Naive B cell (primary cell): Measurements from ENCODE around the gene MEGF6. TPM values are rescaled to one million over a fixed set of nuclear protein-coding genes. Genes with fewer than 3 reads are reported as not detected.
"Not testable (repeated sequence)": the region's sequence is repeated elsewhere in the genome, so short reads cannot be mapped to it uniquely, and the experiment has no call there.

Experiments used
- ATAC-seq, 2 donors: fragments of 150-1000 bp; cut with Tn5 transposase; 2 replicates each; pipeline ENCODE4 v1.10.0; 2021; ENCODE audit warnings: low read depth in 2 of 2, mild to moderate bottlenecking in 2 of 2, moderate library complexity in 2 of 2
- DNase-seq: peaks from one replicate; pipeline ENCODE4 v3.0.0; 2022
- H3K27ac Mint-ChIP-seq, 6 donors: one replicate each; pipeline ENCODE4 v1.8.0; 2020 to 2022; ENCODE audit warnings: mild to moderate bottlenecking in 6 of 6, mixed read lengths in 6 of 6, moderate library complexity in 5 of 6, inconsistent platforms in 2 of 6
- H3K27me3 Mint-ChIP-seq, 3 donors: one replicate each; pipeline ENCODE4 v1.8.0; 2021 to 2022; ENCODE audit warnings: mixed read lengths in 3 of 3, mild to moderate bottlenecking in 1 of 3
- H3K36me3 Mint-ChIP-seq, 2 donors: one replicate each; pipeline ENCODE4 v1.8.0; 2020 to 2022; ENCODE audit warnings: mixed read lengths in 2 of 2, inconsistent platforms in 1 of 2, mild to moderate bottlenecking in 1 of 2
- H3K4me1 Mint-ChIP-seq, 3 donors: one replicate each; pipeline ENCODE4 v1.8.0; 2020 to 2022; ENCODE audit warnings: mixed read lengths in 3 of 3, inconsistent platforms in 1 of 3, mild to moderate bottlenecking in 1 of 3, moderate library complexity in 1 of 3
- H3K4me3 Mint-ChIP-seq, 8 donors: one replicate each; pipeline ENCODE4 v1.8.0; 2020 to 2022; ENCODE audit warnings: mild to moderate bottlenecking in 8 of 8, mixed read lengths in 8 of 8, moderate library complexity in 8 of 8, inconsistent platforms in 2 of 8
- H3K9me3 Mint-ChIP-seq, 7 donors: one replicate each; pipeline ENCODE4 v1.8.0; 2020 to 2022; ENCODE audit warnings: mixed read lengths in 7 of 7, mild to moderate bottlenecking in 5 of 7, inconsistent platforms in 2 of 7, moderate library complexity in 1 of 7
- polyA plus RNA-seq, 6 donors: library from polyadenylated mRNA; unstranded; fragments of 300-500 nt; fragmentation: Illumina TruSeq; gene quantifications; one replicate each; pipeline ENCODE4 v1.2.3, GENCODE V29; 2021; ENCODE audit warnings: low read depth in 6 of 6

The MEGF6 gene
- polyA plus RNA-seq, 6 donors from 2014 or later, result 3.1 to 8.8 (median 4.3) TPM; not detected in 1

DNA sequence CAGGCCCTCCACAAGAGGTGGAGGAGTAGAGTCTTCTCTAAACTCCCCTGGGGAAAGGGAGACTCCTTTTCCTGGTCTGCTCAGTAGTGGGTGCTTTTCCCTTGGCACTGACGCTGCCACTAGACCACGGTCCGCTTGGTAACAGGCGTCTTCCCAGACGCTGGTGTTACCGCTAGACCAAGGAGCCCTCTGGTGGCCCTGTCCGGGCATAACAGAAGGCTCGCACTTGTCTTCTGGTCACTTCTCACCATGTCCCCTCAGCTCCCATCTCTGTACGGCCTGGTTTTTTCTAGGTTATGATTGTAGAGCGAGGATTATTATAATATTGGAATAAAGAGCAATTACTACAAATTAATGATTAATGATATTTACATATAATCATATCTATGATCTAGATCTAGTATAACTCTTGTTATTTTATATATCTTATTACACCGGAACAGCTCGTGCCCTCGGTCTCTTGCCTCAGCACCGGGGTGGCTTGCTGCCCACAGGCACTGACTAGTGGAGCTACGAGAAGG is 9.9 kb upstream of the MEGF6 start:
- not testable (repeated sequence) for H3K36me3 Mint-ChIP-seq, ATAC-seq, DNase-seq, H3K9me3 Mint-ChIP-seq, H3K27me3 Mint-ChIP-seq
- H3K4me3 Mint-ChIP-seq, result peak overlapping the region in 4 of 8 donors; percentile 29 to 100 (median 35)
- peak overlapping the region in 1 of 6 donors; percentile 29 for H3K27ac Mint-ChIP-seq
- H3K4me1 Mint-ChIP-seq, result peaks cover 37 to 57% (median 54%) of the 10 kb centered on the region in 3 donors

DNA sequence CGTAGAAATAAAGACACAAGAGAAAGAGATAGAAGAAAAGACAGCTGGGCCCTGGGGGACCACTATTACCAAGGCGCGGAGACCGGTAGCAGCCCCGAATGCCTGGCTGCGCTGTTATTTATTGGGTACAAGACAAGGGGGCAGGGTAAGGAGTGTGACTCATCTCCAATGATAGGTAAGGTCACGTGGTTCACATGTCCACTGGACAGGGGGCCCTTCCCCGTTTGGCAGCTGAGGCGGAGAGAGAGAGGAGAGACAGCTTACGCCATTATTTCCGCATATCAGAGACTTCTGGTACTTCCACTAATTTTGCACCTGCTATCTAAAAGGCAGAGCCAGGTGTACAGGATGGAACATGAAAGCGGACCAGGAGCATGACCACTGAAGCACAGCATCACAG is 9.4 kb upstream of the MEGF6 start:
- H3K9me3 Mint-ChIP-seq, result no peaks in the 10 kb centered on the region
- H3K27me3 Mint-ChIP-seq, result peaks cover 0 to 6% (median 0%) of the 10 kb centered on the region in 3 donors
- H3K27ac Mint-ChIP-seq, result peak overlapping the region in 2 of 6 donors; percentile 29 to 68
- peaks cover 0 to 7% of the 10 kb centered on the region in 2 donors for H3K36me3 Mint-ChIP-seq
- no peak for ATAC-seq
- DNase-seq, result no peak
- H3K4me3 Mint-ChIP-seq, result peak overlapping the region in 2 of 8 donors; percentile 61 to 100
- H3K4me1 Mint-ChIP-seq, result peaks cover 35 to 52% (median 49%) of the 10 kb centered on the region in 3 donors

DNA sequence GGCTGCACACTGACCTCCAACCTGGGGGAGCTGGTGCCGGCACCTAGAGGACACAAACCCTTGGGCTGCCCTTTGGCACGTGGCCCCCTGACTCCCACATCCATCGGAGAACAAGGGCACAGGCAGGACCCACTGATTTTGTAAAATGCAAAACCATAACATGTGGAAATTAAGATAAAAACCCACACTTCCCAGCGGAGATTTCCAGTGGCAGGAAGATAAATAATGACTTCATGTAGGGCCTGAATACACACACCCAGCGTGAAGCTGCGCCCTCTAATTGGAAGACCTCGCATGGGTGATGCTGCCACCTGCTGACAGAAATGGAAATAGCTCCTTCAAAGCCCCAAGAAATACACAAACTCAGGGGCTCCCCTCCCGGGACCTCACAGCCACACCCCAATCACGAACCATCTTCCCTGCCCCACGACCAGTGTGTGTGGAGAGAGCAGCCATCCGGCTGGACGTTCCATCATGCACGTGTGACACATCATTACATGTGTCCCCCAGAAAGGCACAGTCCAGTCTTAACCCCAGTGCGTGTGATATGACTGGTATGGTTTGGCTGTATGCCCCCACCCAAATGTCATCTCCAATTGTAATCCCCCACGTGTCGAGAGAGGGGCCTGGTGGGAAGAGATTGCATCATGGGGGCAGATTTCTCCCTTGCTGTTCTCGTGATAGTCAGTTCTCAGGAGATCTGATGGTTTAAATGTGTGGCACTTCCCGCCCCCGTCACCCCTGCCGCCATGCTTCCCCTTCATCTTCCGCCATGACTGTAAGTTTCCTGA is 7.8 kb upstream of the MEGF6 start:
- peak overlapping the region in 2 of 6 donors; percentile 5 to 48 for H3K27ac Mint-ChIP-seq
- peak overlapping the region in 2 of 8 donors; percentile 10 to 53 for H3K4me3 Mint-ChIP-seq
- no peaks in the 10 kb centered on the region for H3K36me3 Mint-ChIP-seq
- no peaks in the 10 kb centered on the region for H3K9me3 Mint-ChIP-seq
- DNase-seq, result peak; percentile 74
- peaks cover 28 to 41% (median 40%) of the 10 kb centered on the region in 3 donors for H3K4me1 Mint-ChIP-seq
- H3K27me3 Mint-ChIP-seq, result peaks cover under 1 to 16% (median 8%) of the 10 kb centered on the region in 3 donors
- peak; percentile 95 for ATAC-seq

DNA sequence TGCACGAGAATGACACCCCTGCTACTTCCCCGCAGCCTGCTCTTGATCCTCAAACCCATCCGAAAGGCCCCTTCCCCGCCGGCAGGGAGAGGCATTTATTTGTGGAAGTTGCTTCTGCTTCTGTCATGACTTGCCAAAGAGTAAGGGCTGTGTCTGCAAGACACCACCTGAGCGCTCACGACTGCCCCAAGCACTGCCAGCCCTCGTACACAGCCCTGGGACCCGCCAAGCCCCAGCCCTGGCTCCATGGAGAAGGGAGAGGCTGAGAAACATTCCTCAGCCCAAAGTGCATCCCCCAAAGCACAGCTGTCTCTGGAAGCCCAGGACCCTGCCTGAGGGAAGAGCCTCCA is 7.2 kb upstream of the MEGF6 start:
- DNase-seq, result no peak
- H3K27ac Mint-ChIP-seq, result no peak overlapping the region
- H3K27me3 Mint-ChIP-seq, result peaks cover 7 to 22% (median 8%) of the 10 kb centered on the region in 3 donors
- no peak overlapping the region for H3K4me3 Mint-ChIP-seq
- H3K36me3 Mint-ChIP-seq, result no peaks in the 10 kb centered on the region
- no peaks in the 10 kb centered on the region for H3K9me3 Mint-ChIP-seq
- peaks cover 22 to 36% (median 35%) of the 10 kb centered on the region in 3 donors for H3K4me1 Mint-ChIP-seq
- ATAC-seq, result no peak

DNA sequence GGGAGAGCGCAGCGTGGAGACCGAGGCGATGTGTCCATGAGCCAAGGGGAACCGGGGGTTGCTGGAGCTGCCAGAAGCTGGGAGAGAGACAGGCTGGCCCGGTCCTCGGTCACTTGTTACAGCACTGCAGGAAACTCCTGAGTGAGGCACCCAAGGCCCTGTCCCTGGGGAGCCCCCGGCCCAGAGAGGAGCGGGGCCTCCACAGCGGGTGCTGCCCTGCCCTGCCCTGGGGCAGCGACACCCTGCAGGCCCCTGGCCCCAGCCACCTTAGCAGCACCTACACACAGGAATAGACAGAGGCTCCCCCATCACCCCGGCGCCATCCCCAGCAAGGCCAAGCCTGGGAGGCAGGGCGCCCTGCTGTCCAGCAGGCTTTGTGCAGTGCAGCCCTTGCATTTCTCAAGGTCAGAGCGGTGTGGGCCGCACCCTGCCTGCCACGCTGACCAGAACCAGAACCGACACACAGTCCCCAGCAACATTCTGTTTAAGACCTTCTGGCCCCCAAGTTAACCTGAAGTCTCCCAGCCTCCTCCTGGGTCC is 6.6 kb upstream of the MEGF6 start:
- ATAC-seq (no peak), DNase-seq (no peak)
- H3K4me3 Mint-ChIP-seq, result no peak overlapping the region
- H3K36me3 Mint-ChIP-seq, result no peaks in the 10 kb centered on the region
- H3K27ac Mint-ChIP-seq, result no peak overlapping the region
- peaks cover 8 to 22% (median 12%) of the 10 kb centered on the region in 3 donors for H3K27me3 Mint-ChIP-seq
- peaks cover 16 to 30% (median 29%) of the 10 kb centered on the region in 3 donors for H3K4me1 Mint-ChIP-seq
- no peaks in the 10 kb centered on the region for H3K9me3 Mint-ChIP-seq

DNA sequence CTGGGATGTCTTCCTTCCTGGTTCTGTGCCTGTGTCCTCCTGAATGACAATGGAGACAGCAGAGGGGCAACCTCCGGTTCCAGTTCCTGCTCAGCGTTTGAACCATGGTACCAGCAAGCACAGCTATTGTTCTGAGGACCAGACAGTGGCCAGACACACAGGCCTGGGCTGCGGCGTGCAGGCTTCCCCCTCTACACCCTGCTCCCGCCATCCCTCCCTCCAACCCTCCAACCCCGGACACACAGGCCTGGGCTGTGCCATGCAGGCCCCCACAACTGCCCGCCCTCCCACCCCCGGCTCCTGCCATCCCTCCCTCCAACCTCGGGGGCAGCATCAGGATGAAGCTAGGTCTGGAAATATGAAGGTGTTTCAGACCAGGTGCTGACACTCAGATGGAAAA is 5.6 kb upstream of the MEGF6 start:
- DNase-seq (no peak), ATAC-seq (no peak)
- Mint-ChIP-seq H3K27me3 (peaks cover 8 to 26% (median 12%) of the 10 kb centered on the region in 3 donors), H3K4me1 (peaks cover 16 to 28% (median 25%) of the 10 kb centered on the region in 3 donors), H3K4me3 (no peak overlapping the region), H3K9me3 (no peaks in the 10 kb centered on the region), H3K27ac (no peak overlapping the region), H3K36me3 (no peaks in the 10 kb centered on the region)

DNA sequence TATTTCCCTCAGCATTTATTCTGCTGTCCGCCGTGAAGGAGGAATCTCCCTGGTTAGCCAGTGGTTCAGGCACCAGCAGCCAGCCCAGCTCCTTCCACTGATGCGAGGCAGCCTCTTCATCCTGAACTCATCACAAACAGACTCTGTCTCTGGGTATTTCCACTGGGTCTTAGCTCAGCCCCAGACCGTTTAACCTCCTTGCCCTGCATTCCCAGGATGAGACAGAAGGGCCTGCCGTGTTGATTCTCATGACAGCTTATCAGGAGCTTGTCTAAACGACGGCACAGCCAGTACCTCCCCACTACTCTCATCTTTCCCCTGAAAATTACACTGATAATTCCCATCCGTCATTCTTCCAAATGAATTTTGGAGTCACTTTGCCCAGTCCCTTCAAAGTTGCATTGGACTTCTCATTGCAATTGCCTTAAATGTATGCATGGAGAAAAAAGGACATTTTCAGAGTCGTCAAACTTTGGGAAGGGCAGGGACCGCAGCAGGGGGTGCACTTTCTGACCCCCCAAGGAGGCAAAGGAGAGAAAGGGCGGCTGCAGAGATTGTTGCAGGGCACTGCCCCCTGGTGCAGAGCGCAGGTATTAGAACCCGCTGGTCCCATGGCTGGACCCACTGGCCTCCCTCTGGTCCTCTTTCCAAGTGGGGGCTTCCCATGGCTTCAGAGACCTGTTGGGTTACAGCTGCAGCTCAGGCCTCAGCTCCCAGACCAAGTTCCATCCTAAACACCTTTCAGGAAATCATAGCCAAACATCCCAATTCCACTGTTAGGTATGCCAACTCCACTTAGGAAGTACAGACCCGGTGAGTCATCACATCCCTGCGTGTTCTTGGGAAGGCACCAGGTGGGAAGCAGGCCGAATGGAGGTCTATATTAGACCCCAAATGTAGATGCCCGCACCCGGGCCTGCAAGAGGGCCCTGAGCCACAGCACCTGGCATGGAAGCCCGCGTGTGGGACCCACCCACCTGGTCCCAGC is 3.7 kb upstream of the MEGF6 start:
- Mint-ChIP-seq H3K9me3 (no peaks in the 10 kb centered on the region), H3K27me3 (peaks cover 12 to 36% (median 18%) of the 10 kb centered on the region in 3 donors), H3K27ac (no peak overlapping the region), H3K36me3 (no peaks in the 10 kb centered on the region), H3K4me3 (peak overlapping the region in 1 of 8 donors; percentile 20), H3K4me1 (peaks cover 19 to 28% (median 25%) of the 10 kb centered on the region in 3 donors)
- DNase-seq (no peak), ATAC-seq (no peak)

DNA sequence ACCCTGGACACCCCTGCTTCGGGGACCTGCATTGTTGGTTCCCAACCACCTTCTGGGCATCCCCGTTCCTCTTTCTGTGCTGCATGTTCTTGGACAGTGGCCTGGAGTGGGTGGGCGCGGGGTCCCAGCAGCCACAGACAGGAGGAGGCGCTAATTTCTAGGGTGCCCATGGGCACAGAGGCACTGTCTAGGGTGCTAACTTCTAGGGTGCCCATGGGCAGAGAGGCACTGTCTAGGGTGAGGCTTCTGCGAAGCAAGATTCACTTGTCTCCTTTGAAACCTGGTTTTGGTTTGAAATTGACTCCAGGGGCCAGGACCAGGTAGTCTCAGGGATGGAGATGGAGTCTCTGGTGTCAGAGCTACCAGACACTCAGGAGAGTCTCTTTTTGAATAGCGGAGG is 815 bp upstream of the MEGF6 start:
- Mint-ChIP-seq H3K9me3 (no peaks in the 10 kb centered on the region), H3K27me3 (peaks cover 12 to 52% (median 18%) of the 10 kb centered on the region in 3 donors), H3K36me3 (no peaks in the 10 kb centered on the region), H3K4me1 (peaks cover 10 to 17% (median 12%) of the 10 kb centered on the region in 3 donors), H3K27ac (peak overlapping the region in 1 of 6 donors; percentile 90), H3K4me3 (peak overlapping the region; percentile 38 to 86 (median 82))
- no peak for DNase-seq
- ATAC-seq, result no peak

DNA sequence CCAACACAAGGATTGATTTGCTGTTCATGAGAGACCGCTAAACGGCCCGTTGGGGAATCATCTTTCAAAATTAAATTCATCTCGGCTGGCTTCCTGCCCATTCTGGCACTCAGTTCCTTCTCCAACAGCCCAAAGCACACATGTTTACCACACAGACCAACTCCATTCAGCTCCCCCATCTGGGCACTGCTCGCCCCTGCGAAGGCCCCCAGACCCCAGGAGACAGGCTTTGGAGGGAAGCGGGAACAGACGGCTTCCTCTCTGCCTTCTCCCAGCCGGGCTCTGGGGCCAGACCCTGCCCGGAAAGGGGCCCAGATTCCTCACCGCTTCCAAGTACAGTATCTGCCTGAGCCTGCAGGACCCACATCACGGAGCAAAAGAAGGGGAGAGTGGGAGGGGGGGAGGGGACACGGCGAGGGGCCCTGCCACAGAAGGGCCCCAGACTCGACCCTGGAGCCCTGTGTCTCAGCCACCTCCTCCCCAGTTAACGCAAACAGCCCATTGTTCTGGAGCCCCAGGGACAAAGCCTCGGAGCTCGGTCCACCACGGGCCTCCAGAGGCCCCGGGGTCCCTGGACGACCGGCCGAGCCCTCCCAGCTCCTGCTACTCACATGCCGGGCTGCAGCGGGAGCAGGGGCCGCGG is 660 bp downstream of the MEGF6 start:
- Mint-ChIP-seq H3K27me3 (peaks cover 12 to 46% (median 18%) of the 10 kb centered on the region in 3 donors), H3K4me3 (peak overlapping the region in 7 of 8 donors; percentile 59 to 86 (median 78)), H3K9me3 (no peaks in the 10 kb centered on the region), H3K4me1 (peaks cover 10 to 17% (median 12%) of the 10 kb centered on the region in 3 donors), H3K27ac (peak overlapping the region in 2 of 6 donors; percentile 39 to 78), H3K36me3 (no peaks in the 10 kb centered on the region)
- ATAC-seq (peak in 1 of 2 donors; percentile 21), DNase-seq (no peak)

DNA sequence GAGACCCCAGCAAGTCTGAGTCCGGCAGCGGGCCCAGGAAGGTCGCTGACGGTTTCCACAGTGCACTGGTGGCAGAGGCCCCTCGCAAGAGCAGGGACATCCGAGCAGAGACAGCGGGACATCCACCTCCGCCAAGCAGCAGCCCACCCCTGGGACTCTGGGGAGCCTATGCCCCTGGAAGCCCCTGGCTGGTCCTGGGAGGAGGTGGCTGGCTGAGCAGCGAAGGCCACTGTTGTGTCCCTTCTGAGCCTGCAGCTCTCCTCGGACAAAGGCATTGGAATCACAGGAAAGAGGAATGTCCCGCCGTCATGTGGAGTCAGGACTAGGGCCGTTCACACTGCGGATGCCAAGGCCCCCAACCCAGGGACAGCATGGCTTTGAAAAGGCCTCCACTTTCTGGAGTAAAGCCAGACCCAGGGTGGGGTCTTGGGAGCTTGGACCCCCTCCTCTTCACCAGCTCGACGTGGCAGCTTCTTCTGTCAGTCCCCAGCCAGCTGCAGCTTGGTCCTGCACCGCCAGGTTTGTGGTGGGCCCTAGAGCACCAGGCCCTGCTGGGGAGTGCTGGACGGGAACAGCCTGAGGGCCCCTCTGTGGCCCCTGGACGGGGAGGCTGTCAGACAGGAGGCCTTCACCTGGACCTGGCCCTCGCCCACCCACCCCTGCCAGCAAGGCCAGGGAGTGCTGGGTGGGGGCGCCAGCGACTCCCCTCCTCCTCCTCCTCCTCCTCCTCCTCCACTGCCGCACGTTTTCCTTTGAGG is 1.4 kb downstream of the MEGF6 start:
- DNase-seq (no peak), ATAC-seq (no peak)
- Mint-ChIP-seq H3K4me3 (peak overlapping the region in 6 of 8 donors; percentile 70 to 86 (median 80)), H3K27me3 (peaks cover 8 to 40% (median 18%) of the 10 kb centered on the region in 3 donors), H3K9me3 (no peaks in the 10 kb centered on the region), H3K36me3 (no peaks in the 10 kb centered on the region), H3K27ac (no peak overlapping the region), H3K4me1 (peaks cover 10 to 17% (median 12%) of the 10 kb centered on the region in 3 donors)

DNA sequence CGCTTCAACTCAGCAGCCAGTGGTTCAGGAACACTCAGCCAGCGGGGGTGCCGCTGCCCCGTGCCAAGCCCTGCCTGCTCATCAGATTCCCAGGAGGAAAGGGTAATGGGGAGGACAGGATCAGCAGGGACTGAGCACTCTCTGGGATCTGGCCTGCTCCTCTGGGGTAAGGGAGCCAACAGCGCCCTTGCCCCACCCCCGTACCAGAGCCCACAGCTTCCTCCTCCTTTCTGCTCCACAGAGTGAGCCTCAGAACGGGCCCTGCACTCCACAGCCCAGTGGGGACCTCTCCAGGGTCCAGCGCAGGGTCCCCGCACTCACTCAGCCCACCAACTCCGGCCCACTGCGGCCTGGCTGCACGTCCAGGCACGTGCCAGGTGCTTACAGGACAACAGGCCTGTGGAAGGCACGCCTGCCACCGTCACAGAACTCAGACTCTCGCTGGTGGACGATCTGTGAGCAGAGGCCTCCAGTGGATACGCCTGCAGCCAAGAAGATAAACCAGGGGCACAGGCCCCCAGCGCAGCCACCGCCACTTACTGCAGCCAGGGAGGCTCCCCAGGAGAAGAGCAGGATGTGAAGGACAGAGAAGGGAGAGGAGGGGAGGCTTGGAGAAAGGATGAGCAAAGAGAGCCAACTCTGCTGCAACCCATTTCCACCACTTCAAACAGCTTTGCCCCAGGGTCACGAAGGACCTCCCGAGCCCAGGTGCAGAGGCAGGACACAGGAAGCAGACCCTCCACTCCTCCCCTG is 2.1 kb downstream of the MEGF6 start:
- H3K4me1 Mint-ChIP-seq, result peaks cover 10 to 17% (median 12%) of the 10 kb centered on the region in 3 donors
- H3K27ac Mint-ChIP-seq, result peak overlapping the region in 2 of 6 donors; percentile 15 to 28
- no peaks in the 10 kb centered on the region for H3K36me3 Mint-ChIP-seq
- ATAC-seq (no peak), DNase-seq (no peak)
- no peaks in the 10 kb centered on the region for H3K9me3 Mint-ChIP-seq
- peaks cover 4 to 37% (median 18%) of the 10 kb centered on the region in 3 donors for H3K27me3 Mint-ChIP-seq
- peak overlapping the region in 2 of 8 donors; percentile 53 to 64 for H3K4me3 Mint-ChIP-seq
